HG02763 (cell line): ENCODE measurements around the gene HDAC5.
A peak's percentile ranks its signal among the peaks of the same experiment; 100 is the strongest.
"Not testable (repeated sequence)": the region's sequence is repeated elsewhere in the genome, so short reads cannot be mapped to it uniquely, and the experiment has no call there.

Source experiments
- ATAC-seq: cut with Tn5 transposase; IDR thresholded peaks from one replicate; pipeline ENCODE4 v1.9.1; 2021; ENCODE audit warnings: mild to moderate bottlenecking, moderate library complexity; ENCODE audit not compliant: unreplicated experiment

The HDAC5 gene

GRCh38 chr17:44071198-44071520, 52.3 kb downstream of the HDAC5 start:
- peak; percentile 9 for ATAC-seq

GRCh38 chr17:44070455-44071197, 52.8 kb downstream of the HDAC5 start, which contains the start of gene G6PC3:
Gene G6PC3 (plus strand): TSS chr17:44070735. CDS start chr17:44070966, 231 bp downstream.
- peak; percentile 61 for ATAC-seq

GRCh38 chr17:44069974-44070454, 53.4 kb downstream of the HDAC5 start:
- ATAC-seq = peak; percentile 2

GRCh38 chr17:44067545-44067940, 55.9 kb downstream of the HDAC5 start:
- no peak for ATAC-seq

- ATAC-seq = peak; percentile 64
Measured at GRCh38 chr17:44066204-44066930, 57.1 kb downstream of the HDAC5 start, which contains the start of gene LSM12. Gene LSM12 (minus strand): TSS chr17:44066671. CDS start chr17:44066587, 84 bp downstream.

GRCh38 chr17:44065668-44066203, 57.7 kb downstream of the HDAC5 start:
- ATAC-seq = no peak

- ATAC-seq = no peak
Measured at GRCh38 chr17:44063704-44064639, 59.5 kb downstream of the HDAC5 start.

GRCh38 chr17:44062871-44063270, 60.6 kb downstream of the HDAC5 start:
- ATAC-seq = no peak

GRCh38 chr17:44061446-44061845, 62.0 kb downstream of the HDAC5 start:
- ATAC-seq = no peak

GRCh38 chr17:44059101-44059892, 64.1 kb downstream of the HDAC5 start:
- ATAC-seq = no peak

GRCh38 chr17:44053125-44053872, 70.1 kb downstream of the HDAC5 start:
- ATAC-seq = no peak

GRCh38 chr17:44049294-44050060, 74.0 kb downstream of the HDAC5 start:
- no peak for ATAC-seq

GRCh38 chr17:44046893-44047292, 76.5 kb downstream of the HDAC5 start:
- ATAC-seq = not testable (repeated sequence)

- no peak for ATAC-seq
Measured at GRCh38 chr17:44045486-44045885, 78.0 kb downstream of the HDAC5 start.

GRCh38 chr17:44044071-44044470, 79.4 kb downstream of the HDAC5 start:
- ATAC-seq = no peak

GRCh38 chr17:44043272-44043696, 80.2 kb downstream of the HDAC5 start:
- ATAC-seq = no peak

GRCh38 chr17:44039829-44040635, 83.4 kb downstream of the HDAC5 start:
- ATAC-seq = no peak

GRCh38 chr17:44038604-44039011, 84.8 kb downstream of the HDAC5 start:
- ATAC-seq = no peak
